ENCODE data around the gene CCDC152. TPM values are rescaled to one million over a fixed set of nuclear protein-coding genes. Genes with fewer than 3 reads are reported as not detected.
"Not testable (repeated sequence)": the region's sequence is repeated elsewhere in the genome, so short reads cannot be mapped to it uniquely, and the experiment has no call there.

CCDC152 gene
- total RNA-seq, 1 donor = 3.2 TPM

DNA sequence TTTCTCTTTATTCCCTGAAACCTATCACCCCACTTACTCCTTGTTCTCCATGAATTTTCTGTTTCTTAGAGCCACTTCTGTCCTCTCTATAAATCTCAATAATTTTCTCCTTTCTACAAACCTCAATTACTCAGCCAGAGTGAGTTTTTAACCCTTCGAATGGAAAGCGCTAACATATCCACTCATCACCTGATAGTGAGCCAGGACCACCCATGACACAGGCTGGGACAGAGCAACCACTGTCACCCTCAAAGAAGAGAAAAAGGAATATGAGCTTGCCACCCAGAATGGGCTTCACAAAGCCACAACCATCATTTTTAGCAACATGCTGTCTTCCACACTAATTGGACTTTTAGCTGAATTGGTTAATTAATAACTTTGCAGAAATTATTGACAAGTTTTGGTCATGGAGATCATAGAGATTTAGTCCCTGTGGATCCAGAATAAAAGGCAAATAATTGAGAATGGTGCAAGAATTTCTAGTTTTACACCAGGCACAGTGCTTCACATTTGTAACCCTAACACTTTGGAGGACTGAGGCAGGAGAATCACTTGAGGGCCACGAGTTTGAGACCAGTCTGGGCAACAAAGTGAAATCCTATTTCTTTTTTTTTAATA is 87.2 kb downstream of the CCDC152 start:
- DNase-seq (ENCODE audit: low read depth in 2 of 3, low spot score in 2 of 3) = no peak

DNA sequence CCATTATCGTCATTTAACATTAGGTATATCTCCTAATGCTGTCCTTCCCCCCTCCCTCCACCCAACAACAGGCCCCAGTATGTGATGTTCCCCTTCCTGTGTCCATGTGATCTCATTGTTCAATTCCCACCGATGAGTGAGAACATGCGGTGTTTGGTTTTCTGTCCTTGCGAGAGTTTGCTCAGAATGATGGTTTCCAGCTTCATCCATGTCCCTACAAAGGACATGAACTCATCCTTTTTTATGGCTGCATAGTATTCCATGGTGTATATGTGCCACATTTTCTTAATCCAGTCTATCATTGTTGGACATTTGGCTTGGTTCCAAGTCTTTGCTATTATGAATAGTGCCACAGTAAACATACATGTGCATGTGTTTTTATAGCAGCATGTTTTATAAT is 87.8 kb downstream of the CCDC152 start:
- not testable (repeated sequence) for DNase-seq (ENCODE audit: low read depth in 2 of 3, low spot score in 2 of 3)

DNA sequence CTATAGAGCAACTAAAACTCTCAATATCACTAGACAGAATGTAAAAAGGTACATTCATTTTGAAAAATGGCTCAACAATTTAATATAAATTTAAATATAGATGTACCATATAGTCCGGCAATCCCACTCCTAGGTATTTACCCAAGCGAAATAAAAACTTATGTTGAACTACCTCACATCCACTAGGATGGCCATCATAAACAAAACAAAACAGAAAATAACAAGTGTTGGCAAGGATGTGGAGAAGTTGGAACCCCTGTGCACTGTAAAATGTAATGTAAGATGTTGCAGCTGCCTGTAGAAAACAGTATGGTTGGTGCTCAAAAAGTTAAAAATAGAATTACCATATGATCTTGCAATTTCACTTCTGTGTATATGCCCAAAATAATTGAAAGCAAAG is 91.9 kb downstream of the CCDC152 start:
- DNase-seq (ENCODE audit: low read depth in 2 of 3, low spot score in 2 of 3) = no peak

DNA sequence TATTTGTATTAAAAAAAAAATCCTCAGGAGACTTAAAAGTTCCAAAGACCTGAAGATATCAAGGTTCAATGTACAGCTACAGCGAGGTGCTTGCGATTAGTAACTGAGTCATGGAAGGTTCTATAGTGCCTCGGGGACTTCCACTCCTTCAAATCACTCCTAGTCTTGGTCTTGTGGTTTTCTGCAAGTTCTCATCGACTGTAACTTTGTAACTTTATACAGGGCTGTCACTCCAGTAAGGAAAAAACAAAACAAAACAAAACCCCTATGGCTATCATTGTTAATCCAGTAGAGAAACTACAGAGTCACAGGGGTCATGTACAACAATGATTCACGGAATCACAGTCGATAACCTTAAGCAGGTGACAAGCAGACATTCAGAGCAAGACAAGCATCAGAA is 94.9 kb downstream of the CCDC152 start:
- no peak for DNase-seq (ENCODE audit: low read depth in 2 of 3, low spot score in 2 of 3)

Other genes with a start within 250 kb of the CCDC152 start
- gene SELENOP, start 55.1 kb downstream of the CCDC152 start, total RNA-seq = 33.9 TPM

Measured in hematopoietic multipotent progenitor cell (in vitro differentiated cells).